NCI-H128 (cell line): ENCODE data around the gene VIP.
"Not testable (repeated sequence)": the region's sequence is repeated elsewhere in the genome, so short reads cannot be mapped to it uniquely, and the experiment has no call there.

Experiments used
- DNase-seq: peaks from one replicate; lab custom pipeline; 2025; ENCODE audit not compliant: unreplicated experiment; lab: John Stamatoyannopoulos, UW

Gene VIP

GRCh38 chr6:152750694-152751093 is at the start of gene VIP:
Gene VIP (plus strand): TSS chr6:152750797. CDS start chr6:152752178, 1,381 bp downstream.
- DNase-seq = no peak

DNA sequence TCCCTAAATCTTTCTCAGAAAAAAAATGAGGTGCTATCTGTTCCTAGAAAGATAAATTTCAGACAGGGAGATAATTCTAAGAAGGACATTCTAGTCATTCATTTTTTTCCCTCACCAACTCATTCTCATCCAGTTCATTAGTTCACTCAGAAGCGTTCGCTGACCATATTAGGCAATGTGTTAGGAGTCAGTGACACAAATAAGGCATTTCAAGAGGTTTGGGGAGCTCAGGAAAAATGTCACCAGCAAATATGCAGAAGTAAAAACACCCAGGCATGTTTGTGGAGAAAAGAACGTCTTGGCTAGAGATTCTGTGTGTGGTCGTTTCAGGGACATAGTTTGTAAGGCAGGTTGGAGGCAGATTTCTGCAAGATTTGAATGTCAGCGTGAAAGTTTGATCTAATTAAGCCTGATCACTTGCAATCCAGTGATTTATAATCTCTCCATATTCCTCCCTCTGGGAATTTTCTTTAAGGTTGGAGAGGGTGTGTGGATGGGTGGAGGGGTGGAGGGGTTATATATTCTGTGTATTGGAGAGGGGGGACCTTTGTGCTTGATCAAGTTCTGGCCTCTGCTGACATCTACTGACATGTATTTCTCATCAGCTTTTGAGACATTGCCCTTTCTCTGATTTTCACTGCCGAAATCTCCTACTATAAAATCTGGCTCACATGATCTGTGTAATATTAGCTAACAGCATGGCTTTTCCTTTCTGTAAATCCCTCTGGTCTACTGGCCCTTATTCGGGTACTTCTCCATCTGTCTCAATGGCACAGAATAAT is 49.3 kb upstream of the VIP start:
- DNase-seq = no peak

DNA sequence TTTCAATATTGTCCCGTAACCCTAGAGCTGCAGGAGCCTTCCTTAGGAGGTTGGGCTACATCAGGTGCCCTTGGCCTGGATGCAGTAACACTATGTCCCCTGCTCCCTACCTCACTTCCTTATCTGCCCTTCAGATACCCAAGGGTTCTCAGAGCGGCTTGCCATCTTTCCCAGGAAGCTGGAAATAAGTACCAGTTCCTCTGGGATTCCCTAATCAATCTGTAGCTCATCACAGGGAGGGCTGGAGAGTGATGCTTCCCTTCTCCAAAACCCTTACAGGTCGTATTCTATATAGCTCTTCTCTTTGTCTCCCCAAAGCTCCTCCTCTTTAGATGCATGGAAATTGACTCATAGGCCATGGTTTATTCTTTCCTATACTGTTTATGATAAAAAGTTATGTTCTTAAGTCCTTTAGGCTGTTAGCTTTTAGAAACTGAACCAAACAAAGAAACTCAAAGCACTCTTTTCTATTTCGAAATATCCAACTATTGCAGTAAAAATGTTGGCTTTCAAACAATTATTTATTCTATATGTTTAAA is 48.7 kb upstream of the VIP start:
- no peak for DNase-seq

- not testable (repeated sequence) for DNase-seq
These were observed 46.8 kb upstream of the VIP start for GRCh38 chr6:152703750-152704149.

DNA sequence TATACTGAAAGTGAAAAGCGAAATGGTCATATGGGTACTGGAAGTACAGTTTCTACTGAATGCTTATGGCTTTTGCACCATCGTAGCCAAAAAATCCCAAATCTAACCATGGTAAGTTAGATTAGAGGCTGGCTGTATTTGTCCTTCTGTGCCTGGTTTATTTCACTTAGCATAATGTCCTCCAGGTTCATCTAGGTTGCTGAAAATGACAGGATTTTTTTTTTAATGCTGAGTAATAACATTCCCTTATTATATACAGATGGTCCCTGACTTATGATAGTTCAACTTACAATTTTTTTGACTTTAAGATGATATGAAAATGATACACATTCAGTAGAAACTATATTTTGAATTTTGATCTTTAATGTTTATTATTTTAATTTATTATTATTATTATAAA is 45.3 kb upstream of the VIP start:
- no peak for DNase-seq

DNA sequence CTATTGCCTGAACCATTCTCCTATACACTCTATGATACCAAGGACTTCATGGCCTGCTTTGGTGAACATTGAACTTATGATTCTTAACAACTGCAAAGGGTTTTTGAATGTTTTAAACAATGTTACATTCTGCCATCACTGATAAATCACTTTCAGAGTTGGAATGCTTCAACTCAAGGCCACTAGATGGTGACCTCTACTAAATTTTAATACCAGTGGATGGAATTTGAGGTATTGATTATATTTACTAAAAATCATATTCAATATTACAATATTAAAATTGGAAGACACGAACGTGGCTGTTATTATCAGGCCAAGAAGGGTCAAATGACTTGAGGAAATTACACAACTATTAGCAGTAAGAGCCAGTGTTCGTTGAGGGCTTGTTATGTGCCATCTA is 34.3 kb upstream of the VIP start:
- DNase-seq = no peak

- no peak for DNase-seq
These were observed 29.6 kb upstream of the VIP start for GRCh38 chr6:152720974-152721373.

GRCh38 chr6:152721956-152722355 is 28.6 kb upstream of the VIP start:
- DNase-seq = no peak

- DNase-seq = no peak
These were observed 27.2 kb upstream of the VIP start for GRCh38 chr6:152723398-152723797.

DNA sequence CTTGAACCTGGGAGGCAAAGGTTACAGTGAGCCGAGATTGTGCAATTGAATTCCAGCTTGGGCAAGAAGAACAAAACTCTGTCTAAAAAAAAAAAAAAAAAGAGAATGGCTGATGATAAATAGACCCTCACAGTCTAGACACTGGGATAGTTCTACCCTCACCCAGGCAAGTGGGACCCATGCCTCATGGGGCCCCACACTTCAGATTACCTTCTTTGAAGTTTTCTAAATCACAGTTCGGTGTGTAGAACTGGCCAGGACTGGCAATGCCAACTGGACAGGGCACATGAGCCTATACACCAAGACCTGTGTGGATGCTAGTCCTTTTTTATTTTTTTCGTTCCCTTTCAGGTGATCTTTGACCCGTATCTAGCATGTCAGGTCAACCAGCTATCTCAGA is 24.3 kb upstream of the VIP start:
- no peak for DNase-seq

DNA sequence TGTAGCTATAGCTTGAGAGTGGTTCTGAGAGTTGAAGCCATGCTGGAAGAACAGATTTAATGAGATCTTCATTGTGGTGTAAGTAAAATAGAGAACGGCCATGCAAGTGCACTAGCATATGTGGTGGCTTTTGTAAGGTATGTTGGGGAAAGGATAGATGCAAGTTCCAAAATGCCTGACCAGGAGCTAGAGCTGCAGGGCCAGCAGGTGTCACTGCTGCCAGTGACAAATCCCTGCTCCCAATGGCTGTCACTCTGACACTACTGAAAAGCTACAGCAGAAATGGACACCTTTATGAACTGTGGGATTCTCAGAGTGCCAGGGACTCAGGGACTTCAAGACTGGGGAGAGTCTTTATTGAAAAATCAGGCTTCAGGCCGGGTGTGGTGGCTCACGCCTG is 23.1 kb upstream of the VIP start:
- no peak for DNase-seq

DNA sequence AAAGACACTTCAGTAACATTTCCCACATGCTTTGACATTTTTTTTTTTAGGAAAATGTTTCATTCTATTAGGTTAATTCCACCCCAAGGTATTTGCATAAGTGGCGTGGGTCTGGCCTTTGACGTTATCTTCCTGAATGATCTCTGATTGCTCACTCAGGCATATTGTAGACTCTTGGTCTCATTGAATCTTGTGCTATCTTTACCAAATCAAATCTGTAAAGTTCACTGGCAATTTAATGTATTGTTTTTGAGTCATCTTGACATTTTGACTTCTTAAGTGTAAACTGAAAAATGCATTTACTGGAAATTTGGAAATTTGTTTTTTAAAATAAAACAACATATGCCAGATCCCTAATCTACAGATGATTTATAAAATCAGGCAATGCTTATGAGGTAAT is 16.0 kb upstream of the VIP start:
- DNase-seq = no peak

DNA sequence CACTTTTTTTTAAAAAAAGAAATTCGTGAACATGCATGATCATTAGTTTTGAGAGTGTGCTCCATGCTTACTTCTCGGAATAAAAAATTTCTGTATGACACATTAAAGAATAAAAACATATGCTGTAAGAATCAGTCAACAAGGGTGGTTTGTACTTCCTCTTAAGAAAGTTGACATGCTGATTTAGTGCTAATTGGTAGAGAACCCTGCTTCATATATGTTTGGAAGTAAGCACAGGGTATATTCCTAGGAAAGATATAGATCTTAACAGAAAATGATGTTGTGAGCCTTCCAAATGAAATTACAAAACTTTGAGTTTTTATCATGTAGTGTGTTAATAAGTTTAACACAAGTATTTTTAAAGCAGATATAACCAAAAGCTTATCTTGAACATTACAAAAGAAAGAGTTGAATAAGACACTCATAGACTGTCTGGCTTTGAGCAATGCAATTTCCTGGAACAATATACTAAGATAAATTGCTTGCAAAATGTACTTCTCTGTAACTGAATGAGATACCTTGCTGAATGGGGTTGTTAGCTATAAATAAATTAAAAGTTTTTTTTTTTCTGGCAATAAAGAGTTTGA is 13.8 kb upstream of the VIP start:
- DNase-seq = no peak

- no peak for DNase-seq
These were observed 5.0 kb upstream of the VIP start for GRCh38 chr6:152745509-152746171.

DNA sequence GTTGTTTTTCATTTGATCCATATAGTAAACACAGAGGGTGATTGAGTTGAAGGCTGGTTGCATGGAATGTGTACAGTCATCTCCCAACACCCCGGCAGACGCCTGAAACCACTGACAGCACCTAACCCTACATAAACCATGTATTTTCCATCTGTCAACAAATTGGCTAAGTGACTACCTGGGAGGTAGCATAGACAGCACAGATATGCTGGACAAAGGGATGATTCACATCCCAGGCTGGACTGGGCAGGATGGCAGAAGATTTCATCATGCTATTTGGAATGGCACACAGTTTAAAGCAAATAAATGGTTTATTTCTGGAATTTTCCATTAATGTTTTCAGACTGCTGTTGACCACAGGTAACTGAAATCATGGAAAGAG is 4.4 kb upstream of the VIP start:
- DNase-seq = no peak

GRCh38 chr6:152748843-152749242 is 1.8 kb upstream of the VIP start:
- no peak for DNase-seq

DNA sequence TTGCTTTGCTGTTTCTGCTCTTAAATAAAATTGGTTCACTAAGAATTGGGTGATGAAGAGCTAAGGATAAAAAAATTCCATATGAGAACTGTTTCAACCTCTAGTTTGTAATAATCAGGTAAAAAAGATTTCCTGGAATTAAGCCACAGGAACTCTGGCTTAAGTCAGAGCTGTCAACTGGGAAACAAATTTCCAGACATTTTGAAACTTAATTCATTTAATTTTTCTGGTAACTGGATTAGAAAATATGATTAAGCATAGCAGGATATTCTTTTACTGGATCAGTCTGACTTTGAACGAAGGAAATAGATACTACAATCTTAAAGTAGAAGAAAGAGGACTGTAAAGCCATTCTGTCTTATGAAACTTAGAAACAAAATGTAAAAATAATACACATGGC is 1.3 kb upstream of the VIP start:
- DNase-seq = no peak

DNA sequence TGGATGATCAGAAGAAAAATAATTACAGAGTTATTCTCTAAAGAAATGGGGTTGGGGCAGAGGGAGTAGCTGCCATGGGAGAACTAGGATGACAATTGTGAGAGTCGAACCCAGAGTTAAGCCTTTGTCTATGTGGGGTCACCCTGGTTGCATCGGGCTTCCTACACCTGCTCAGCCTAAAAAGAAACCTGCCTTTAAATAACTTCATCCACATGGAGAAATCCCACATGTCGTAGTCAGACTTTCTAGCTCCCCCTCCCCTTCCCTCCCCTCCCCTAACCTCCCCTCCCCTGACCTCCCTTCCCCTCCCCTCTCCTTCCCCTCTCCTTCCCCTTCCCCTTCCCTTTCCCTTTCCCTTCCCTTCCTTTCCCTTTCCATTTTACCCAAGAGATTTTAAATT is 14.7 kb downstream of the VIP start:
- DNase-seq = no peak

DNA sequence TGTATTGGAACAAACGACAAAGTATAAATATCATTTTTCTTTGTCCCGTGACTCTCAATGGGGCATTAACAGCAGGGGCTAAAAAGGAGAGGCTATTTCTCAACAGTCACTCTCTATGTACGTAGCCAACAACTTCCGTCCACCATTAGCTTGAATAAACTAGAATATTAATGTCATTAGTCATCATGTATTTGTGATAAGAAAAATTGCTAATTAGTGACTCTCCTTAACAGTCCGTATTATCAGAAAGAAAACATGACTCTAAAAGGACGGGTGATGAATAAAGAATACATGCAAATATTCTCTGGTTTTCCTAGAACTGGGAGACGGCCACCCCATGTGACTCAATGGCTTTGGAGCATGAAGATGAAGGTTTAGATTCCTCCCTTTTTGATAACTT is 18.6 kb downstream of the VIP start:
- DNase-seq = no peak

- DNase-seq = no peak
These were observed 19.4 kb downstream of the VIP start for GRCh38 chr6:152769993-152770392.

GRCh38 chr6:152771061-152771687 is 20.6 kb downstream of the VIP start:
- no peak for DNase-seq

DNA sequence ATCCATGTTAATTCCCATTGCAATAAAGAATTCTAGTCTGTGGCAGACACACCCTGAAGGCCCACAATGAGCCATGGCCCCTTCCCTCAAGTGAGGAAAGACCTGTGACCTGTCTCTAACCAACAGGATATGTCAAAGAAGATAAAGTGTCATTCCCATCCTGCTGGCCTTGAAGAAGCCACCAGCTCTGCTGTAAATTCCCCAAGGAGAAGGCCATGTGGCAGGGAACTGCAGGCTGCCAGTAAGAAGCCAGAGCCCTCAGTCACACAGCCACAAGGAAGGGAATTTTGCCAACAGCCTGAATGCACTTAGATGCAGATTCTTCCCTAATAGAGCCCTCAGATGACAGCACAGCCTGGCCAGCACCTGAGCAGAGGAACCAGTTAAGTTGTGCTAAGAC is 24.8 kb downstream of the VIP start:
- DNase-seq = no peak
